CD14-positive monocyte (primary cell): ENCODE data around the gene SERTAD2. TPM values are rescaled to one million over a fixed set of nuclear protein-coding genes. Genes with fewer than 3 reads are reported as not detected.

Experiments
- DNase-seq, 3 donors: peaks; one replicate each; pipeline ENCODE4 v3.0.0-alpha.2; 2011 to 2022
- H2AFZ ChIP-seq: 2 replicates; pipeline ENCODE4 v1.6.0; 2012; ENCODE audit warnings: mild to moderate bottlenecking, low read depth, low read length, inconsistent platforms; ENCODE audit not compliant: insufficient read depth, poor library complexity, severe bottlenecking
- H3K27ac ChIP-seq, 2 donors: 1 replicate in 1 of 2; 2 replicates in 1 of 2; pipeline ENCODE4 v1.5.1; 2012 to 2013; ENCODE audit warnings: low read length in 2 of 2, control low read depth in 1 of 2, inconsistent platforms in 1 of 2, low read depth in 1 of 2, mild to moderate bottlenecking in 1 of 2
- H3K27me3 ChIP-seq, 2 donors: one replicate each; pipeline versions ENCODE4 v1.6.0 to v1.6.1; 2011 to 2013; ENCODE audit warnings: low read length in 2 of 2; ENCODE audit not compliant: control insufficient read depth in 2 of 2, insufficient read depth in 2 of 2
- H3K36me3 ChIP-seq, 2 donors: replicated peaks in 1 of 2; 1 replicate in 1 of 2; 2 replicates in 1 of 2; pipeline versions ENCODE4 v1.5.1 to v1.6.1; 2012 to 2013; ENCODE audit warnings: low read length in 2 of 2, control low read depth in 1 of 2, inconsistent platforms in 1 of 2, mild to moderate bottlenecking in 1 of 2; ENCODE audit not compliant: insufficient read depth in 2 of 2, control insufficient read depth in 1 of 2
- H3K4me1 ChIP-seq, 2 donors: 1 replicate in 1 of 2; 2 replicates in 1 of 2; pipeline versions ENCODE4 v1.5.1 to v1.6.1; 2012 to 2013; ENCODE audit warnings: low read length in 2 of 2, control low read depth in 1 of 2, inconsistent platforms in 1 of 2, mild to moderate bottlenecking in 1 of 2, moderate library complexity in 1 of 2; ENCODE audit not compliant: insufficient read depth in 2 of 2, control insufficient read depth in 1 of 2
- H3K4me2 ChIP-seq: replicated peaks from 2 replicates; pipeline ENCODE3; 2012; ENCODE audit warnings: low read length, moderate library complexity, mild to moderate bottlenecking; ENCODE audit not compliant: poor library complexity, severe bottlenecking; ENCODE audit errors: extremely low read depth
- H3K4me3 ChIP-seq, 3 experiments: fragments of 200-600 bp in 1 of 3; sonication (generic) in 1 of 3; replicated peaks in 1 of 3; 1 replicate in 2 of 3; 2 replicates in 1 of 3; pipeline ENCODE4 v1.5.1; 2011 to 2013; ENCODE audit warnings: low read length in 3 of 3, mild to moderate bottlenecking in 3 of 3, control low read depth in 2 of 3, low read depth in 2 of 3, inconsistent platforms in 1 of 3, moderate library complexity in 1 of 3
- H3K79me2 ChIP-seq: 2 replicates; pipeline ENCODE4 v1.6.0; 2012; ENCODE audit warnings: mild to moderate bottlenecking, control low read depth, inconsistent platforms, low read length, moderate library complexity; ENCODE audit not compliant: insufficient read depth
- H3K9ac ChIP-seq: 2 replicates; pipeline ENCODE4 v1.6.0; 2017; ENCODE audit warnings: low read length, mild to moderate bottlenecking; ENCODE audit not compliant: insufficient read depth, poor library complexity, severe bottlenecking
- H3K9me3 ChIP-seq, 2 donors: replicated peaks in 1 of 2; 1 replicate in 1 of 2; 2 replicates in 1 of 2; pipeline versions ENCODE4 v1.5.1 to v1.6.1; 2012 to 2013; ENCODE audit warnings: low read length in 2 of 2, control low read depth in 1 of 2; ENCODE audit not compliant: control insufficient read depth in 1 of 2, insufficient read depth in 1 of 2
- H4K20me1 ChIP-seq: 2 replicates; pipeline ENCODE4 v1.6.0; 2012; ENCODE audit warnings: mild to moderate bottlenecking, low read length, control low read depth, moderate library complexity; ENCODE audit not compliant: insufficient read depth
- H3K27ac Mint-ChIP-seq, 7 donors: one replicate each; pipeline ENCODE4 v1.8.0; 2020; ENCODE audit warnings: mild to moderate bottlenecking in 7 of 7, mixed read lengths in 7 of 7, moderate library complexity in 6 of 7, inconsistent platforms in 2 of 7
- H3K27me3 Mint-ChIP-seq, 3 donors: one replicate each; pipeline ENCODE4 v1.8.0; 2021 to 2022; ENCODE audit warnings: low read depth in 3 of 3, mild to moderate bottlenecking in 3 of 3, mixed read lengths in 3 of 3, moderate library complexity in 3 of 3, inconsistent platforms in 1 of 3
- H3K36me3 Mint-ChIP-seq, 2 donors: one replicate each; pipeline ENCODE4 v1.8.0; 2020; ENCODE audit warnings: mixed read lengths in 2 of 2, inconsistent platforms in 1 of 2, mild to moderate bottlenecking in 1 of 2
- H3K4me1 Mint-ChIP-seq: one replicate; pipeline ENCODE4 v1.8.0; 2020; ENCODE audit warnings: mild to moderate bottlenecking, mixed read lengths
- H3K4me3 Mint-ChIP-seq, 2 donors: one replicate each; pipeline ENCODE4 v1.8.0; 2020; ENCODE audit warnings: mild to moderate bottlenecking in 2 of 2, mixed read lengths in 2 of 2, moderate library complexity in 1 of 2
- H3K9me3 Mint-ChIP-seq, 7 donors: one replicate each; pipeline ENCODE4 v1.8.0; 2020 to 2022; ENCODE audit warnings: mixed read lengths in 7 of 7, mild to moderate bottlenecking in 6 of 7, moderate library complexity in 6 of 7, inconsistent platforms in 2 of 7
- CTCF ChIP-seq: fragments of 200-600 bp; IDR thresholded peaks from one replicate; pipeline ENCODE4 v1.8.0; 2022; ENCODE audit warnings: antibody characterized with exemption, mild to moderate bottlenecking
- WGBS: methylation state at CpG from one replicate; pipeline ENCODE4 v1.1.5; 2013; ENCODE audit warnings: missing lambda C conversion rate; ENCODE audit not compliant: insufficient coverage; 5-methylcytosine and 5-hydroxymethylcytosine counted together
- intact Hi-C, 2 donors: fragments of 100-400 bp; cut with micrococcal nuclease; formaldehyde crosslinking; loops; one replicate each; pipeline versions ENCODE4 v1.15.0 to v1.15.1; 2023
- polyA plus RNA-seq, 3 donors: library from polyadenylated mRNA; depleted of rRNA in 1 of 3; unstranded in 2 of 3; stranded (reverse) in 1 of 3; fragments of 300-500 nt in 2 of 3; fragments of >200 nt in 1 of 3; fragmentation: Illumina TruSeq in 2 of 3; gene quantifications; 1 replicate in 2 of 3; 2 replicates in 1 of 3; pipeline ENCODE4 v1.2.3, GENCODE V29; 2012 to 2021

Gene SERTAD2
- polyA plus RNA-seq, 3 donors, result 8.5 to 68.7 (median 8.8) TPM

GRCh38 chr2:64675860-64676259 lies 22.1 kb upstream of the SERTAD2 start:
- Histone ChIP-seq H2AFZ (no peak overlapping the region), H3K4me3 (no peak overlapping the region), H3K9me3 (no peaks in the 10 kb centered on the region), H3K27me3 (no peaks in the 10 kb centered on the region), H3K79me2 (peaks cover under 1% of the 10 kb centered on the region), H3K4me2 (no peak overlapping the region), H3K4me1 (peaks cover 14 to 16% of the 10 kb centered on the region in 2 donors), H3K36me3 (no peaks in the 10 kb centered on the region), H4K20me1 (no peaks in the 10 kb centered on the region), H3K9ac (no peak overlapping the region), H3K27ac (no peak overlapping the region)
- peak in 1 of 3 donors; percentile 35 for DNase-seq
- H3K36me3 Mint-ChIP-seq, result peaks cover 0 to 15% of the 10 kb centered on the region in 2 donors
- H3K9me3 Mint-ChIP-seq, result no peaks in the 10 kb centered on the region
- H3K27me3 Mint-ChIP-seq, result peaks cover 0 to 2% (median 0%) of the 10 kb centered on the region in 3 donors
- H3K27ac Mint-ChIP-seq, result peak overlapping the region in 1 of 7 donors; percentile 68
- peaks cover 24% of the 10 kb centered on the region for H3K4me1 Mint-ChIP-seq
- H3K4me3 Mint-ChIP-seq, result no peak overlapping the region
- intact Hi-C loops, result no loop called here
- TF ChIP-seq CTCF, result no peak
- WGBS, result 100% methylated on average over 1 of the region's 5 CpGs

- Histone ChIP-seq H3K9me3 (no peaks in the 10 kb centered on the region), H3K27ac (no peak overlapping the region), H3K79me2 (no peaks in the 10 kb centered on the region), H3K9ac (no peak overlapping the region), H3K4me3 (no peak overlapping the region), H3K27me3 (no peaks in the 10 kb centered on the region), H2AFZ (no peak overlapping the region), H3K4me1 (peaks cover 4 to 6% of the 10 kb centered on the region in 2 donors), H3K4me2 (no peak overlapping the region), H3K36me3 (no peaks in the 10 kb centered on the region), H4K20me1 (no peaks in the 10 kb centered on the region)
- Mint-ChIP-seq H3K27me3 (peaks cover 0 to 2% (median 0%) of the 10 kb centered on the region in 3 donors), H3K36me3 (peaks cover 0 to 16% of the 10 kb centered on the region in 2 donors), H3K27ac (peak overlapping the region in 1 of 7 donors; percentile 8), H3K4me3 (no peak overlapping the region), H3K9me3 (no peaks in the 10 kb centered on the region), H3K4me1 (peaks cover 11% of the 10 kb centered on the region)
- WGBS, result no CpG with 5 or more reads among the region's 2 CpGs
- intact Hi-C loops, result no loop called here
- DNase-seq, result no peak
- no peak for TF ChIP-seq CTCF
These were observed 19.0 kb upstream of the SERTAD2 start for GRCh38 chr2:64672708-64673107.
